ENCODE data around the gene CEP41.
"Not testable (repeated sequence)": the region's sequence is repeated elsewhere in the genome, so short reads cannot be mapped to it uniquely, and the experiment has no call there.

Gene CEP41

DNA sequence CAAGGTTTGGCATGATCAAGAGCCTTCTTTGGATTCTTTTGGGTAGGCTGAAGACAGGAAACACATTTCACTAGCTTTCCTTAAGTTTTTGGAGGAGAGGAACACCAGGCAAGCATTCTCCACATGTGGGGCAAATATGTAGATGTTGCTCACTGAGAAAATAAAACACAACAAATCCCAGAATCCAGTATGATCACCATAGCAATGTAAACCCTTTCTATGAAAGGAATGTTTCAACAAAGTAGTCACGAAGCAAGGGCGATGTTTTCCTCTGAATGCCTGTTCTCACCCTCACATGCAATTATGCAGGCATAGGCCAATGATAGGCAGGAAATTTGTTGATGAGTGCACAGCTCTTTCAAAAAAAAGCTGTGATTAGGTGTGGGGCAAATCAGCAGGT, 20.5 kb upstream of the CEP41 start:
- no peak for DNase-seq (ENCODE audit: low read depth, low spot score)

GRCh38 chr7:130458257-130458656, 17.4 kb upstream of the CEP41 start:
- no peak for DNase-seq (ENCODE audit: low read depth, low spot score)

DNA sequence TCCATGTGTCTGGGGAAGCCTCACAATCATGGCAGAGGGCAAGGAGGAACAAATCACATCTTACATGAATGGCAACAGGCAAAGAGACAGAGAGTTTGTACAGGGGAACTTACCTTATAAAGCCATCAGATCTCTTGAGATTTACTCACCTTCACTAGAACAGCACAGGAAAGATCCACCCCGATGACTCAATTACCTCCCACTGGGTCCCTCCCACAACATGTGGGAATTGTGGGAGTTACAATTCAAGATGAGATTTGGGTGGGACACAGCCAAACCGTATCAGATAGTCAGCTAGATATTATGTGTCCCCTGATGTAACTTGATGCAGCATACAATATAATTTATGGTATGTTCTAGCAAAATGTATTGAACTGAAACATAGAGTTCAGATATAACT, 14.1 kb upstream of the CEP41 start:
- no peak for DNase-seq (ENCODE audit: low read depth, low spot score)

DNA sequence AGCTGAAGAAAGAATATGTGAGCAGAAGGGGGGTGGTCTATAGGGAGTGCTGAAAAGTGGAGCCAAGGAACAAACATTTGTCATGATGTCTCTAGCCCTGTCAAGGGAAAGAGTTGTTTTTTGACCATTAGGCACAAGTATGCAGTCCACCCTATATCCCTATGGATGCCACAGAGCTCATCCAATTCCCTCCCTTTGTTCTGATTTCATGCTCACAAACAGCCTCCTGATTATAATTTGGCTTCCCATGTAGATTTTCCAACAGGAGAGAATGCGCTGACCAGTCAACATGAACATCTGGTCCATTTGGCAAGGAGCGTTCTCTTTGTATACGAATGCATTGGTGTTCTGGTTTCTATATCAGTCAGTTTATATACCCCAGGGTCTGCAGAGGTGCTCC, 12.1 kb upstream of the CEP41 start:
- DNase-seq (ENCODE audit: low read depth, low spot score), result no peak

DNA sequence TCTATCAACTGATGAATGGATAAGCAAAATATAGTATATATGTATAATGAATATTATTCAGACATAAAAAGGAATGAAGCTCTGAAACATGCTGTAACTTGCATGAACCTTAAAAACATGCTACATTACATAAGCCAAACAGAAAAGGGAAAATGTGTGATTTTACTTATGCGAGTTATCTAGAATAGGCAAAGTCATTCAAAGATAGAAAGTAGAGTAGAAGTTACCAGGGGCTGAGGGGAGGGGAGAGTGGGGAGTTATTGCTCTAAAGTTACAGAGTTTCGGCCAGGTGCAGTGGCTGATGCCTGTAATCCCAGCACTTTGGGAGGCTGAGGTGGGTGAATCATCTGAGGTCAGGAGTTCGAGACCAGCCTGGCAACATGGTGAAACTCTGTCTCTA, 10.5 kb upstream of the CEP41 start:
- not testable (repeated sequence) for DNase-seq (ENCODE audit: low read depth, low spot score)

- no peak for DNase-seq (ENCODE audit: low read depth, low spot score)
Measured at GRCh38 chr7:130446259-130446658, 5.4 kb upstream of the CEP41 start.

GRCh38 chr7:130444751-130445407, 4.1 kb upstream of the CEP41 start:
- DNase-seq (ENCODE audit: low read depth, low spot score), result no peak

- no peak for DNase-seq (ENCODE audit: low read depth, low spot score)
Measured at GRCh38 chr7:130444234-130444633, 3.4 kb upstream of the CEP41 start.

DNA sequence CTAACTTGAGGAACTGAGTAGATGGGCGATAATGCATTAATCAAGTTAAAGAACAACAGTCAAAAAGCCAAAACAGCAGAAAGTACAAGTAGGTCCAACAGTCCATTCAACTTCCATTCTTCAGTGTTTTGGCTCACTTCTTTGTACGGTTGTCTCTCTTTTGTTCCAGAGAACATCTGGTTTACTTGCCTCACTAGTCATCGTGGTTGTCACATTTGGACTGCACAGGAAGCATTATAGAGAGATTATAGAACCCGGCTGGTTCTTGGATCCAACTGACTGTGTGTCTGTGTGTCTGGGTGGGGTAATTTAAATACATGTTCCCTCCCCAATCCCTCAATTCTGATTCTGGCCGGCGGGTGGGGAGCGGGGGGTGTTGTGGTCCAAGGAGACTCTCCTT, 1.8 kb upstream of the CEP41 start:
- DNase-seq (ENCODE audit: low read depth, low spot score), result no peak

DNA sequence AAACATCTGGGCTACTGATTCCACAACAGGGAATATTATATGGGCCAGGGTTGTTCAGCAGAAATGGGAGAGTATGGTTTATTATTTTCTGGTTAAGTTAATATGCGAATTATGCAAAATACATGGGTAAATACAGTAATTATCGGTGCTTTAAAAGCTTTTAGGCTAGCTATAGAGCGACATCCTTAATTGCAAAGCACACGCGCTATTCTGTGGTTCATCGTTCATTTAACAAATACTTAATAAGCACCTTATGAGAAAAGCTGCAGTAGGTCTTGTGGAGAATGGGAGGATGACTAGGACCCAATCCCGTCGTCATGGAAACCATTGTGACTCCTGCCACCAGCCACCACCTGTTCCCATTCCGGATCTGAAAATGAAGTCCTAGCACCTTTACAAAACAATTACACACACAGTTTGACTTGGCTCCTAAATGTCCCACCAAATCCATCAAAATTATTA, 623 bp upstream of the CEP41 start:
- DNase-seq (ENCODE audit: low read depth, low spot score), result no peak

DNA sequence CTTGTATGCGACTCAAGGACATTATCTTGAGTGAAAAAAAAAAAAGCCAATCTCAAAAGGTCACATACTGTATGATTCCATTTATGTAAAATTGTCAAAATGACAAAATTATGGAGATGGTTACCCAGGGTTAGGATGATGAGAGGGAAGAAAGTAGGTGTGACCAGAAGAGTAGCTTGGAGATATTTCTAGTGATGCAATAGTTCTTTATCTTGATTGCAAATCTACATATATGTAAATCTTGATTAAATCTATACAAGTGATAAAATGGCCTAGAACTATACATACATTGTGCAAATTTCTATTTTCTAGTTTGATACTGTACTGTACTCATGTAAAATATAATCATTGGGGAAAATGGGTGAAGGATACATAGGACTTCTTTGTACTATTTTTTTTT, 4.6 kb downstream of the CEP41 start:
- DNase-seq (ENCODE audit: low read depth, low spot score), result no peak

- no peak for DNase-seq (ENCODE audit: low read depth, low spot score)
Measured at GRCh38 chr7:130435311-130435854, 5.4 kb downstream of the CEP41 start.

GRCh38 chr7:130433301-130433700, 7.5 kb downstream of the CEP41 start:
- no peak for DNase-seq (ENCODE audit: low read depth, low spot score)

DNA sequence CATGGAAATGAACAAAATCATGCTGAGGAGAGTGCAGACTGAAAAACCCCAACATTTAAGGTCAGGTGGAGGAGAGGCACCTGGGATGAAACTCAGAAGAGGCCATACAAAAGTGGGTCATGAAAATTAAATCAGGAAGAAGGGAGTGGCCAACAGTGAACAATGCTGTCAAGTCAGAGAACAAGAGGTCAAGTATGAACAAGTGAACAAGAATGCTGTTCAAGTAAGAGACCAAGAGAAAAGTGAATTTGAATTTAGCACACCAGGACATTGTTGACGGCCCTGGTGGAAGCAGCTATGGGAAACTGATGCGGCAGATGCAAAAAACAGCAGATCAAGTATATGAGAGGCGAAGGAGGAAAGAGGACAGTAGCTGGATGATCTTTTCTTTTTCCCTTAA, 7.9 kb downstream of the CEP41 start:
- no peak for DNase-seq (ENCODE audit: low read depth, low spot score)

DNA sequence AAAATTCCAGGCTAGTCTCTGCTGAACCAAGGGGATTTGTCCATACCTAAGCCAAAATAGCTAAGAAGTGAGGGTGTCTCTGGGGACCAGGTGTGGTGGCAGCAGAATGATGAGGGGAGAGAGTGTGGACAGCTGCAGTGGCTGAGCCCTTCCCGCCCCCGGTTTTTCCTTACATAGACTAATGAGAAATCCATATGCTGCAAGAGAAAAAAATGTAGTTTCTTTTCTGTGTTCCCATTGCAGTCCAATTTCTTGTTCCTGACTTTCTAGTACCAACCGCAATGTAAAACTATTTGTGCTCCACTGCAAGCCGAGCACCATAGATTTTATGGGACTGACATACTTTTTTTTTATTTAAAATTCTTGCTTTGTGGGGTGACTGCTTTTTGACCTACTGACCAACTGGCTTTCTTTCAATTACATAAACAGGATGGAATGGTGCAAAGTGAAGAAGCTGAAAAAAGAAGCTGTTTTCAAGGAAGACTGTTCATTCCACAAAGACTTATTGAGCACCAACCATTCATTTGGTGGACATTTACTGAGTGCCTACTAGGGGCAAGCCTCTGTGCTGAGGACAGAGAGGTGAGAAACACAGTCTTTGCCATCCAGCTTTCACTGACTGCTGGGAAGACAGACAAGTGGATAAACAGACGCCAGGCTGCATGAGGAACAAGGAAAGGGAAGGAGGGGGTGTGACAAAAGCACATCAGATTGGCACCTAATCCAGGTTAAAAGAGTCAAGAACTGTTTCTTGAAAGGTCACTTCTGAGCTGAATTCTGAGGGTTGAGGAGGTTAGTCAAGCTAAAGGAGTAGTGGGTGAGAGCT, 9.8 kb downstream of the CEP41 start:
- DNase-seq (ENCODE audit: low read depth, low spot score), result peak; percentile 20

DNA sequence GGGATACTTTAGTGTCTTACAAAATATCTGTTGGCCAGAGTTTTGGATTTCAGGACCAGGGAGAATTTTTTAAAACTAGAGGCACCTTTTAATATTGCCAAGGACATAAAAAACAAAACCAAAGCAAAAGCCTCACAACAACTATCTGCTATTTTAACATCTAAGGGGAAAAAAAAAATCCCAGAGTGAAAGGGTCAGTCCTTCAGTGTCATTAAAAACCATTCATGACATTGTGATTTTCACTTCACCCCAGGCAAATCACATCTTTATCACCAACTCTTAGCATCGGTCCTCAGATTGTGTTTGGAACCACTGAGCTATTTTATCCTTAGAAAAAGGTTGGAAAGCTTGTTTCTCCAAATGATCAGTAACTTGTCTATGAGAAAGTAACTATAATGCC, 10.7 kb downstream of the CEP41 start:
- no peak for DNase-seq (ENCODE audit: low read depth, low spot score)

DNA sequence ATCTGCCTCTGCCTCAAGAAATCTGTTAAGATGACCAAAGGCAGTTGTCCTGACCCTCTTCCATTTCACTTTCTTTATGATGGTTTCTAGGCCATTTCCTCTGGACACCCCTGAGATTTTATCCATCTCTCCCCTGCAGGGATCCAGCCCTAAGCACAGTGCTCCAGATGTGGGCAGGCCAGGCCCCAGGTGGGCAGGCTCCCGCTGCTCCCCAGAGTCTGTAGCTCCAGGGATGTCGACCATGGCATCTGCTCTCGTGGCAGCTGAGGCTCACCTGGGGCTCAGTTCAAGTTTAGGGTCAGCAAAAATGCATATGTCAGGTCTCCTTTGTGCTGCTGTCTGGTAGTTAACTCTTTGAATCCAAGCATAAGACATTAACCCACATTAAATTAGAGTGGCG, 11.8 kb downstream of the CEP41 start:
- no peak for DNase-seq (ENCODE audit: low read depth, low spot score)

DNA sequence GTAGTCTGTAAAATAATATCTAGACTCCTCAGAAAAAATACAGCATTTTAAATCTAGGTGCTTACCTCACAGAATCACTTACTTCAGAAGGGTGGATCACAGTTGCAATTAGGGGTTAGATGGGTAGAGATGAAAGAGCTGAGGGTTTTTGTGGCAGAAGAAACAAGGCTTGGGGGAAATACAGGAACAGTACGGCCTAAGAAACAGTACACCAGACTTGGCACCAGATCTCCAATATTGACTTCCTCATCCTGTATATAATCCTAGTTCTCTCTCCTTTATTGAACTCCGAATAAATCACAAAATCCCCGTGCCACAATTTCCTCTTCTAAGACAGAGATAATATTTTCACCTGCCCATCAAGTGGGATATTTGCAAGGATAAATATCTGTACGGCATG, 14.3 kb downstream of the CEP41 start:
- DNase-seq (ENCODE audit: low read depth, low spot score), result no peak

- no peak for DNase-seq (ENCODE audit: low read depth, low spot score)
Measured at GRCh38 chr7:130425796-130426195, 15.0 kb downstream of the CEP41 start.

- no peak for DNase-seq (ENCODE audit: low read depth, low spot score)
Measured at GRCh38 chr7:130423501-130424037, 17.2 kb downstream of the CEP41 start.

DNA sequence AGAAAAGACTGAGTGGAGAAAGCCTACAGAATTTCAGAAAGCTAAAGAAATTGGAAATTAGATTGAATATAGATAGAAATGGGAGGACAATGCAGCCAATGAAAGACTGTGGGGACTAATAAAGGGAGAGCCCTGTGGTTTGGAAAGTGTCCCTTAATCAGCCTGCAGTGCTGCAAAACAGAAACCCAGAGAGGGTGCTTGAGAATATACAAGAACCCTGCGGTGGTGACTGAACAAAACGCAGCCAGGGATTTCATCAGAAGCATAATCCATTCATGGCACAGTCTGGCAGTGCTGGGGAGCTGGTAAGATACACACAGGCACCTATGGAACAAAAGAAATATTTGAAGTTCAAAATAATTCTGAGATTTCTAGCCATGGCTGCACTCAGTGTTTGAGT, 19.1 kb downstream of the CEP41 start:
- no peak for DNase-seq (ENCODE audit: low read depth, low spot score)

DNA sequence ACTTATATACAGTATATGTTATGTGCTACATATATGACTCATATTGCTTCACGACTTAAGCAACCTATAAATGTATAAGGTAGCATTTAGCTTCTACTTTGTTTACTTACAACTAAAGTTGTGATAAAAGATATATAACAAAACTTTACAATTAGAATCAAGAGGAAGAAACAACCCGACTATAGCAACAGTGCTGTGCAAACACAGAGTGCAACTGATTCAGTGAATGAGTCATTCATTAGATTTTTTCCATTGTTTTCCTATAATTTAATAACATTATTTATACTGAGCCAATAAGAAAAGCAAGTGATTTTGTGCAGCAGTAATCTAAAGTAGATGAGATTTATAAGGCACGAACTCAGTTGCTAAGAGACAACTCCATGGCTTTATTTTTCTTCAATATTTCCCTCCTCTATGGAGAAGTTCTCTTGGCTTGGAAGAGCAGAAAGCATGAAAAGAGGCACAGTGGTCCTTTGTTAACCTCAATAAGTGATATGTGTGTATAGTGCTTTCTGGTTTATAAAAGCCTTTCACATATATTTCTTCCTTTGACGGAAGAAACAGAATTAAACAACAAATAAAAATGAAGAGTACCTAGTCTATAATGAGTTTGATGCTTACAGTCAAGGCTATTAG, 19.8 kb downstream of the CEP41 start:
- DNase-seq (ENCODE audit: low read depth, low spot score), result no peak

All from smooth muscle cell of the brain vasculature (primary cell).